HG03460 (cell line): ENCODE measurements around the gene KCNH5.
"Not testable (repeated sequence)": the region's sequence is repeated elsewhere in the genome, so short reads cannot be mapped to it uniquely, and the experiment has no call there.

Source experiments
- ATAC-seq: cut with Tn5 transposase; IDR thresholded peaks from one replicate; pipeline ENCODE4 v1.9.1; 2021; ENCODE audit not compliant: unreplicated experiment

Gene KCNH5

GRCh38 chr14:62759796-62760195, 285.5 kb downstream of the KCNH5 start:
- ATAC-seq: no peak

GRCh38 chr14:62746881-62747280, 298.4 kb downstream of the KCNH5 start:
- not testable (repeated sequence) for ATAC-seq

GRCh38 chr14:62745496-62745895, 299.8 kb downstream of the KCNH5 start:
- no peak for ATAC-seq

- no peak for ATAC-seq
These were observed 301.7 kb downstream of the KCNH5 start for GRCh38 chr14:62743560-62743959.

GRCh38 chr14:62743118-62743517, 302.1 kb downstream of the KCNH5 start:
- ATAC-seq: no peak

GRCh38 chr14:62739647-62740046, 305.6 kb downstream of the KCNH5 start:
- no peak for ATAC-seq

GRCh38 chr14:62736048-62737043, 308.9 kb downstream of the KCNH5 start:
- ATAC-seq: no peak

GRCh38 chr14:62734831-62735230, 310.4 kb downstream of the KCNH5 start:
- ATAC-seq: no peak

GRCh38 chr14:62722406-62722805, 322.9 kb downstream of the KCNH5 start:
- ATAC-seq: no peak

GRCh38 chr14:62718629-62719028, 326.6 kb downstream of the KCNH5 start:
- no peak for ATAC-seq

GRCh38 chr14:62711351-62712023, 333.8 kb downstream of the KCNH5 start:
- no peak for ATAC-seq

GRCh38 chr14:62710811-62711210, 334.4 kb downstream of the KCNH5 start:
- ATAC-seq: no peak

GRCh38 chr14:62709773-62710172, 335.5 kb downstream of the KCNH5 start:
- no peak for ATAC-seq

GRCh38 chr14:62706217-62706616, 339.0 kb downstream of the KCNH5 start:
- no peak for ATAC-seq

- no peak for ATAC-seq
These were observed 347.8 kb downstream of the KCNH5 start for GRCh38 chr14:62697461-62697860.

- no peak for ATAC-seq
These were observed 348.3 kb downstream of the KCNH5 start for GRCh38 chr14:62696929-62697328.

GRCh38 chr14:62696331-62696924, 348.8 kb downstream of the KCNH5 start:
- ATAC-seq: no peak

- ATAC-seq: no peak
These were observed 351.2 kb downstream of the KCNH5 start for GRCh38 chr14:62694075-62694474.

GRCh38 chr14:62692490-62693106, 352.7 kb downstream of the KCNH5 start:
- no peak for ATAC-seq

- no peak for ATAC-seq
These were observed 353.4 kb downstream of the KCNH5 start for GRCh38 chr14:62691647-62692489.
